A549 (cell line): Measurements from ENCODE around the gene OLFML3.

Source experiments
- BHLHE40 ChIP-seq: IDR thresholded peaks from 2 replicates; pipeline ENCODE4 v1.6.1; 2012; ENCODE audit warnings: low read depth, low read length, inconsistent platforms
- CHD2 ChIP-seq: fragments of 150-350 bp; IDR thresholded peaks from 2 replicates; pipeline ENCODE4 v1.6.1; 2014; ENCODE audit warnings: low read length; ENCODE audit not compliant: partially characterized antibody
- CTCF ChIP-seq: fragments of >200 bp; sonication (Bioruptor Twin); formaldehyde crosslinking; IDR thresholded peaks from 3 replicates; pipeline ENCODE4 v1.5.1; 2016
- EP300 ChIP-seq, 2 experiments: fragments of >200 bp; sonication (Bioruptor Twin); formaldehyde crosslinking; IDR thresholded peaks; 2 replicates in 1 of 2; 3 replicates in 1 of 2; pipeline ENCODE4 v1.6.1; 2016 to 2017
- FOSL2 ChIP-seq, 2 experiments: fragments of 450-650 bp in 1 of 2; fragments of >200 bp in 1 of 2; sonication (Bioruptor Twin) in 1 of 2; formaldehyde crosslinking; IDR thresholded peaks; 2 replicates each; pipeline versions ENCODE4 v1.5.0 to v1.6.1; 2016 to 2020; ENCODE audit warnings: mild to moderate bottlenecking in 1 of 2, moderate library complexity in 1 of 2
- GATA3 ChIP-seq: IDR thresholded peaks from 2 replicates; pipeline ENCODE4 v1.6.1; 2012; ENCODE audit warnings: borderline replicate concordance
- POLR2A ChIP-seq: IDR thresholded peaks from 2 replicates; pipeline ENCODE4 v1.6.1; 2012; ENCODE audit warnings: mild to moderate bottlenecking, low read length
- RAD21 ChIP-seq, 2 experiments: fragments of >200 bp in 1 of 2; sonication (Bioruptor Twin) in 1 of 2; formaldehyde crosslinking in 1 of 2; IDR thresholded peaks in 1 of 2; conservative IDR thresholded peaks in 1 of 2; 2 replicates in 1 of 2; 3 replicates in 1 of 2; pipeline ENCODE4 v1.6.1; 2012 to 2018; ENCODE audit warnings: inconsistent platforms in 1 of 2
- REST ChIP-seq: fragments of 200-600 bp; sonication (generic); IDR thresholded peaks from 2 replicates; pipeline ENCODE4 v1.6.1; 2016; ENCODE audit warnings: antibody characterized with exemption, mild to moderate bottlenecking, moderate library complexity
- RFX5 ChIP-seq: fragments of 450-650 bp; IDR thresholded peaks from 2 replicates; pipeline ENCODE4 v1.7.1; 2014; ENCODE audit warnings: antibody characterized with exemption, mild to moderate bottlenecking, moderate library complexity
- USF2 ChIP-seq: fragments of 450-650 bp; IDR thresholded peaks from 2 replicates; pipeline ENCODE4 v1.6.1; 2014; ENCODE audit warnings: antibody characterized with exemption

- TF ChIP-seq CTCF (no peak), FOSL2 (IDR thresholded peaks at IDR 0.05) (no peak), FOSL2 (CRISPR knock-in tag; IDR thresholded peaks at IDR 0.05) (no peak), BHLHE40 (no peak), EP300 (IDR thresholded peaks at IDR 0.05) (no peak), CHD2 (no peak), RAD21 (conservative IDR thresholded peaks at IDR 0.05 in 1 of 2, IDR thresholded peaks at IDR 0.05 in 1 of 2) (no peak), POLR2A (no peak), REST (no peak), USF2 (no peak), GATA3 (no peak), RFX5 (no peak)
Observed at GRCh38 chr1:113975211-113975895, 3.9 kb upstream of the OLFML3 start.
